Endothelial cell of umbilical vein (primary cell): ENCODE data around the gene ZBTB21. TPM values are rescaled to one million over a fixed set of nuclear protein-coding genes. Genes with fewer than 3 reads are reported as not detected.

Source experiments
- BruUV-seq: library from RNA; stranded (reverse); fragments of 400-500 nt; replicated peaks from 2 replicates; lab custom pipeline; 2021; lab: Mats Ljungman, UMichigan
- CTCF ChIA-PET: fragments of 300-600, 350-600 bp; sonication (Branson Sonifier 250); formaldehyde crosslinking; loops from one replicate; lab custom pipeline; 2021; ENCODE audit warnings: antibody characterized with exemption, inconsistent platforms; lab: Charles Lee
- POLR2A ChIA-PET: fragments of 300-600, 350-600 bp; sonication (Branson Sonifier 250); formaldehyde crosslinking; loops from one replicate; lab custom pipeline; 2021; ENCODE audit warnings: antibody characterized with exemption, inconsistent platforms; lab: Charles Lee
- DNase-seq: peaks from one replicate; pipeline ENCODE4 v3.0.0-alpha.2; 2011; ENCODE audit warnings: low read depth, low spot score
- FAIRE-seq: peaks from 2 replicates; lab custom pipeline; 2011; peaks lifted over from hg19 to GRCh38; lab: Jason Lieb, UNC
- H2AFZ ChIP-seq: 2 replicates; pipeline ENCODE4 v1.6.0; 2012; ENCODE audit warnings: low read depth, low read length, control low read depth, inconsistent platforms
- H3K27ac ChIP-seq: 2 replicates; pipeline ENCODE4 v1.5.1; 2011; ENCODE audit warnings: low read depth, mild to moderate bottlenecking, control low read depth, low read length, moderate library complexity; ENCODE audit not compliant: insufficient read depth
- H3K27me3 ChIP-seq, 2 experiments: 2 replicates each; pipeline versions ENCODE4 v1.6.0 to v1.6.1; 2011; ENCODE audit warnings: low read length in 2 of 2, mixed read lengths in 1 of 2; ENCODE audit not compliant: control insufficient read depth in 2 of 2, insufficient read depth in 2 of 2
- H3K36me3 ChIP-seq, 2 experiments: 2 replicates in 1 of 2; 3 replicates in 1 of 2; pipeline ENCODE4 v1.5.1; 2011; ENCODE audit warnings: low read length in 2 of 2, mild to moderate bottlenecking in 1 of 2, moderate library complexity in 1 of 2; ENCODE audit not compliant: control insufficient read depth in 2 of 2, insufficient read depth in 2 of 2; ENCODE audit errors: extremely low read depth in 1 of 2
- H3K4me1 ChIP-seq: 3 replicates; pipeline ENCODE4 v1.5.1; 2011; ENCODE audit warnings: mild to moderate bottlenecking, low read length; ENCODE audit not compliant: control insufficient read depth, insufficient read depth; ENCODE audit errors: extremely low read depth
- H3K4me2 ChIP-seq: 2 replicates; pipeline ENCODE4 v1.6.1; 2011; ENCODE audit warnings: low read length, control low read depth, mixed read lengths; ENCODE audit not compliant: insufficient read depth
- H3K4me3 ChIP-seq, 3 experiments: fragments of 200-600 bp in 1 of 3; sonication (generic), shearing (Covaris generic) in 1 of 3; replicated peaks in 1 of 3; 2 replicates each; pipeline ENCODE4 v1.5.1; 2011 to 2016; ENCODE audit warnings: control low read depth in 3 of 3, low read length in 3 of 3, mild to moderate bottlenecking in 2 of 3, inconsistent platforms in 1 of 3, low read depth in 1 of 3, moderate library complexity in 1 of 3; ENCODE audit not compliant: insufficient read depth in 1 of 3
- H3K79me2 ChIP-seq: 2 replicates; pipeline ENCODE4 v1.6.0; 2012; ENCODE audit warnings: low read length, inconsistent platforms; ENCODE audit not compliant: control insufficient read depth, insufficient read depth
- H3K9ac ChIP-seq: replicated peaks from 2 replicates; pipeline ENCODE3; 2011; ENCODE audit warnings: low read length, control low read depth; ENCODE audit not compliant: insufficient read depth; ENCODE audit errors: extremely low read depth
- H3K9me1 ChIP-seq: replicated peaks from 3 replicates; pipeline ENCODE4 v1.6.0; 2011; ENCODE audit warnings: mild to moderate bottlenecking, low read length; ENCODE audit not compliant: control insufficient read depth, insufficient read depth; ENCODE audit errors: extremely low read depth
- H3K9me3 ChIP-seq: replicated peaks from 2 replicates; pipeline ENCODE4 v1.5.1; 2012; ENCODE audit warnings: low read length, inconsistent platforms; ENCODE audit not compliant: control insufficient read depth, insufficient read depth
- H4K20me1 ChIP-seq: replicated peaks from 2 replicates; pipeline ENCODE3; 2011; ENCODE audit warnings: mild to moderate bottlenecking, low read length; ENCODE audit not compliant: control insufficient read depth, insufficient read depth; ENCODE audit errors: extremely low read depth
- EZH2 ChIP-seq: IDR thresholded peaks from 2 replicates; pipeline ENCODE4 v1.6.1; 2012; ENCODE audit warnings: borderline replicate concordance, low read depth, mild to moderate bottlenecking, moderate library complexity, low read length, inconsistent platforms; ENCODE audit not compliant: severe bottlenecking
- FOS ChIP-seq: IDR thresholded peaks from 2 replicates; pipeline ENCODE4 v1.6.1; 2011; ENCODE audit warnings: mild to moderate bottlenecking, low read length, moderate library complexity, borderline replicate concordance; ENCODE audit not compliant: insufficient read depth
- GATA2 ChIP-seq: IDR thresholded peaks from 2 replicates; pipeline ENCODE4 v1.7.0; 2011; ENCODE audit warnings: low read depth, mild to moderate bottlenecking, moderate library complexity, mixed read lengths, low read length; ENCODE audit not compliant: insufficient read length, insufficient read depth
- JUN ChIP-seq: IDR thresholded peaks from 2 replicates; pipeline ENCODE4 v1.6.1; 2011; ENCODE audit warnings: borderline replicate concordance, low read depth; ENCODE audit not compliant: insufficient read length, insufficient read depth
- MYC ChIP-seq: IDR thresholded peaks from one replicate; pipeline ENCODE4 v1.6.1; 2011; ENCODE audit warnings: mild to moderate bottlenecking, low read depth, low read length
- POLR2A ChIP-seq: IDR thresholded peaks from 2 replicates; pipeline ENCODE4 v1.6.1; 2012; ENCODE audit warnings: low read depth, mild to moderate bottlenecking, control low read depth, low read length
- POLR2AphosphoS5 ChIP-seq: IDR thresholded peaks from 2 replicates; pipeline ENCODE4 v1.6.1; 2012; ENCODE audit warnings: low read depth, mild to moderate bottlenecking, control low read depth, low read length, moderate library complexity; ENCODE audit not compliant: insufficient read depth
- dilution Hi-C: fragments of 300-500 bp; cut with MboI; formaldehyde crosslinking; loops from one replicate; pipeline ENCODE4 v1.15.0; 2019; ENCODE audit warnings: low sequenced_read_pairs; ENCODE audit not compliant: extremely low pct_ligation_motif_present
- intact Hi-C: fragments of 100-400 bp; cut with micrococcal nuclease; formaldehyde crosslinking; loops from one replicate; pipeline ENCODE4 v1.10.0; 2022
- polyA plus RNA-seq, 4 experiments: library from polyadenylated mRNA; depleted of rRNA in 3 of 4; stranded (reverse) in 3 of 4; unstranded in 1 of 4; fragments of >200 nt; gene quantifications; 2 replicates each; pipeline versions ENCODE4 v1.2.1 to v1.2.3, GENCODE V29; 2011 to 2012; ENCODE audit warnings: missing spikeins in 1 of 4
- total RNA-seq: library from RNA; stranded (reverse); gene quantifications from 2 replicates; pipeline ENCODE4 v1.2.3, GENCODE V29; 2021
- TF ChIP-seq, protein P1 (sequence below): IDR thresholded peaks from 2 replicates; pipeline ENCODE4 v1.6.1; 2011; ENCODE audit not compliant: insufficient read depth, insufficient read length
- TF ChIP-seq, protein P2 (sequence below), 2 donors: IDR thresholded peaks; 1 replicate in 1 of 2; 2 replicates in 1 of 2; pipeline ENCODE4 v1.5.1; 2011; ENCODE audit warnings: low read length in 2 of 2, mild to moderate bottlenecking in 2 of 2, moderate library complexity in 2 of 2, control low read depth in 1 of 2, inconsistent platforms in 1 of 2, low read depth in 1 of 2; ENCODE audit not compliant: insufficient read depth in 1 of 2; ENCODE audit errors: extremely low read depth in 1 of 2

The ZBTB21 gene
- total and polyA plus RNA-seq, 2 donors (not counting 3 experiments of a cell fraction or from before 2014, with no cell fraction given): 2.8 to 12.4 TPM

DNA sequence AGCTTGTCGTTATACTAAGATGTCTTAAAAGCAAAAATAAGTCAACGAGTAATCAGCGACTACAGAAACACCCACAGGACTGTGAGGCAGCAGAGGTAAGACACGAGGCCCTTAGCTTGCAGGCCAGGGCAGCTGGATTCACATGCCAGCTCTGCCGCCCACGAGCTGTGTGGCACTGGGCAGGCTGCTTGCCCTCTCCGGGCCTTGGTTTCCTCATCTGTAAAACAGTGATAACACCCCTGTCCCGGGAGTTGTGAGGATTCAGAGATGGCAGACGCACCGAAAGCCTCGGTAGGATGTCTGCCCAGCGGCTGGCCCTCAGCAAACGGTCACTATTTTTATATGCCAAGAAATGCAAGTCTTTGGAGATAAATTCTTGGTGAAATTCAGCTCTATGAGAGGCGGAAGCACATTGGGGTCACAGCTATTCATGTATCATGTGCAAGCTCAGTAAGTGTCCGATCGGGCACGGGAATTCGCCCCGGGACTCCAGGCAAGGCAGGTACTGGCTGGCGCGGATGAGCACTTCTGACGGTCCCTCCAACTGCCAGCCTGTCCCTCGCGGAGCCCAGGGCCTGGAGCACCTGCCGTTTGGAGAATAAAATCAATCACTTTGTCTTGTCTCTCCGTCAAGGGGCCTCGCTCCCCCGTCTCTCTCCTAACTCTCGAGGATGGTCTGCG lies 57.5 kb downstream of the ZBTB21 start:
- Histone ChIP-seq H3K79me2 (peaks cover 44% of the 10 kb centered on the region), H3K9me3 (no peaks in the 10 kb centered on the region), H4K20me1 (no peaks in the 10 kb centered on the region), H2AFZ (peak overlapping the region; percentile 18), H3K4me2 (peak overlapping the region; percentile 53), H3K27ac (peak overlapping the region; percentile 64), H3K4me3 (peak overlapping the region; percentile 36 to 74 (median 72)), H3K9ac (peak overlapping the region; percentile 81), H3K27me3 (no peaks in the 10 kb centered on the region), H3K4me1 (peaks cover 38% of the 10 kb centered on the region), H3K36me3 (no peaks in the 10 kb centered on the region), H3K9me1 (no peaks in the 10 kb centered on the region)
- dilution Hi-C loops (no loop called here), intact Hi-C loops (no loop called here)
- CTCF ChIA-PET: interaction anchor here (1.2 to 3.0 kb wide), 6 partner anchors 9 to 165 kb away, joined by 3 to 16 read pairs (median 5); partner anchors contain the start of gene ZBTB21
- FAIRE-seq (no peak), DNase-seq (peak; percentile 32)
- POLR2A ChIA-PET: no interaction called here
- TF ChIP-seq, protein P1, sequence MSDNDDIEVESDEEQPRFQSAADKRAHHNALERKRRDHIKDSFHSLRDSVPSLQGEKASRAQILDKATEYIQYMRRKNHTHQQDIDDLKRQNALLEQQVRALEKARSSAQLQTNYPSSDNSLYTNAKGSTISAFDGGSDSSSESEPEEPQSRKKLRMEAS: no peak
- TF ChIP-seq JUN (no peak), POLR2AphosphoS5 (no peak), POLR2A (no peak), GATA2 (no peak), MYC (no peak), FOS (no peak), EZH2 (no peak)
- TF ChIP-seq, protein P2, sequence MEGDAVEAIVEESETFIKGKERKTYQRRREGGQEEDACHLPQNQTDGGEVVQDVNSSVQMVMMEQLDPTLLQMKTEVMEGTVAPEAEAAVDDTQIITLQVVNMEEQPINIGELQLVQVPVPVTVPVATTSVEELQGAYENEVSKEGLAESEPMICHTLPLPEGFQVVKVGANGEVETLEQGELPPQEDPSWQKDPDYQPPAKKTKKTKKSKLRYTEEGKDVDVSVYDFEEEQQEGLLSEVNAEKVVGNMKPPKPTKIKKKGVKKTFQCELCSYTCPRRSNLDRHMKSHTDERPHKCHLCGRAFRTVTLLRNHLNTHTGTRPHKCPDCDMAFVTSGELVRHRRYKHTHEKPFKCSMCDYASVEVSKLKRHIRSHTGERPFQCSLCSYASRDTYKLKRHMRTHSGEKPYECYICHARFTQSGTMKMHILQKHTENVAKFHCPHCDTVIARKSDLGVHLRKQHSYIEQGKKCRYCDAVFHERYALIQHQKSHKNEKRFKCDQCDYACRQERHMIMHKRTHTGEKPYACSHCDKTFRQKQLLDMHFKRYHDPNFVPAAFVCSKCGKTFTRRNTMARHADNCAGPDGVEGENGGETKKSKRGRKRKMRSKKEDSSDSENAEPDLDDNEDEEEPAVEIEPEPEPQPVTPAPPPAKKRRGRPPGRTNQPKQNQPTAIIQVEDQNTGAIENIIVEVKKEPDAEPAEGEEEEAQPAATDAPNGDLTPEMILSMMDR (IDR thresholded peaks at IDR 0.05; ENCODE audit: extremely low read depth in 1 of 2, insufficient read depth in 1 of 2, low read depth in 1 of 2, low read length in 2 of 2): no peak
- BruUV-seq: no TSS peak
